GM12891 (cell line): ENCODE measurements around the gene MAPK8.

Experiments
- POLR2A ChIP-seq: IDR thresholded peaks from 2 replicates; pipeline ENCODE4 v1.6.1; 2011; ENCODE audit warnings: low read depth, low read length, control low read depth
- POLR2AphosphoS5 ChIP-seq: IDR thresholded peaks from 2 replicates; pipeline ENCODE4 v1.6.1; 2011; ENCODE audit warnings: low read depth, low read length, control low read depth
- SPI1 ChIP-seq: IDR thresholded peaks from 2 replicates; pipeline ENCODE4 v1.6.1; 2011; ENCODE audit warnings: low read depth, low read length, control low read depth

- TF ChIP-seq SPI1, result no peak
- no peak for TF ChIP-seq POLR2A
- TF ChIP-seq POLR2AphosphoS5, result no peak
These were observed 5.9 kb upstream of the MAPK8 start for GRCh38 chr10:48300556-48300955.
